Camera-type eye (tissue), 1 donor: ENCODE results near the gene OR2T11. TPM values are rescaled to one million over a fixed set of nuclear protein-coding genes. Genes with fewer than 3 reads are reported as not detected.

Source experiments
- total RNA-seq: library from RNA; depleted of rRNA; stranded (reverse); fragments of >200 nt; gene quantifications from one replicate; pipeline ENCODE4 v1.2.3, GENCODE V29; 2014

The OR2T11 gene, protein sequence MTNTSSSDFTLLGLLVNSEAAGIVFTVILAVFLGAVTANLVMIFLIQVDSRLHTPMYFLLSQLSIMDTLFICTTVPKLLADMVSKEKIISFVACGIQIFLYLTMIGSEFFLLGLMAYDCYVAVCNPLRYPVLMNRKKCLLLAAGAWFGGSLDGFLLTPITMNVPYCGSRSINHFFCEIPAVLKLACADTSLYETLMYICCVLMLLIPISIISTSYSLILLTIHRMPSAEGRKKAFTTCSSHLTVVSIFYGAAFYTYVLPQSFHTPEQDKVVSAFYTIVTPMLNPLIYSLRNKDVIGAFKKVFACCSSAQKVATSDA
- total RNA-seq: not detected

DNA sequence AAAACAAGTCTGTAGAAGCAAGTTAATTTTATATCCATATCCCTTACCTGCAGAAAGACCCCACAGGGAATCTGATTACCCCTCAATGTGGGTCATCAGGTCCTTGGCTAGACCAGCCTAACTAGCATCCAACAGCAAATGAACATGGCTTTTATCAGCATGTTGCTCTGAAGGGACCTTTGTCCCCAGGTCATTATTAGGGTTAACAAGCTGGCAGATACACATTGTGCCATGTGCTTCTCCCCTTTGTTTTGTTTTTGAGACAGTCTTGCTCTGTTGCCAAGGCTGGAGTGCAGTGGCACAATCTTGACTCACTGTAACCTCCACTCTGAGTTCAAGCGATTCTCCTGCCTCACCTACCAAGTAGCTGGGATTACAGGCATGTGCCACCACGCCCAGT is at the start of gene OR2T11:
Gene OR2T11, minus strand, starts transcription at position 101 of the 400 bp plus-strand sequence. CDS start 7,963 bp downstream, outside the sequence.

DNA sequence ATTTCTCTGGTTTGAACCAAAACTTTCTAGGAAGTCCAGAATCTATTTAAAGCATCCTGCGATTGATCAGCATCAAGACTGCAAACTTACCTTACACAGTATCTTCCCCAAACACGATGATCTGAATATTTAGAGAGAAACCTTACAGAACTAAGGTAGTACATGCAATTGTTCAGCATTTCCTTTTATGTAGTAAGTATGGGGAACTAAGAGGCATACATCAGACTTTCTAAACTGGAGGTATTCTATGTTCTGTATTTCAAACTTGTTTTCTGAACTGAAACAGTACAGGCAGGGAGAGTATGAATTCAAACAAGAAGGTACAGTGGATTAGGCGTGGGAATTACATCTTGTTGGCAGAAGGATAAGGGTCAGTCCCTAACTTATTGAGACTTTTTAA is 20.5 kb upstream of the OR2T11 start, which contains the start of gene OR2T27:
Gene OR2T27, minus strand, starts transcription at position 175 of the 400 bp plus-strand sequence. CDS start 4,644 bp downstream, outside the sequence.

DNA sequence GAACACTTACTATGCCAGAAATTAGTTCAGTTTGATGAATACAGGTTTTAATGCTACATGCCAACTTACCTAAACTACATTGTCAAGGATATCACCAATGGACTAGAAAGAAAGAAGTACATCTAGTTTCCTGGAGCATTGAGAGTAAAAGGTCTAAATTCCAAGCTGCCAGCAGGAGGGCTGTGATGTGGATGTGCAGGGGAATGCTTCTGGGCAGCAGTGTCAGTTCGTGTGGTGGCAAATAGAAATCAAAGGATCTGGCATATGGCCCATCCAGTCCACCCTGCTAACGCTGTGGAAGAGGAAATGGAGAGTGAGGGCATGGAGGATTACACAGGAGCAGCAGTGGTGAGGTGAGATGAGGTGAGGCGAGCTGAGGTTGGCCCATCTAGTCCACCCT is 10.3 kb upstream of the OR2T11 start, which contains the start of gene OR2T35:
Gene OR2T35, minus strand, starts transcription at position 101 of the 400 bp plus-strand sequence. CDS start 6,020 bp downstream, outside the sequence.

DNA sequence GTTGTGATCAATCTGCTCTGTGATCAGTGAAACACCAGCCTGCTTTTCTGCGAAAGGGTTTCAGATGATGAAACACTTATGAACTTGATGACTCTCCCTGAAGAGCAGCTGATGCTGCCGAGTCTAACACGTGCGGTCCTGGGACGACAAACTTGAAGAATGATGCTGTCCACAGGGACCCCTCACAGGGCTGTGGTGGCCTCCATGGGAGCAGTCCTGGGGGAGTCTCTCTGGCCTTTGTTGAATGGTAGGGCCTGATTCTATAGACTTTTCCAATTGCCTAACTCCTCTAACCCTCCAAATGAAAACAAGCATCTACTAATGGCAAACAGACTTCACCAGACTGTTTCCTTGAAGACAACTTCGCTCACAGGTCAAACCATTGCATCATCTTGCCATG is 37.3 kb downstream of the OR2T11 start, which contains the start of gene OR2T10:
Gene OR2T10, minus strand, starts transcription at position 112 of the 400 bp plus-strand sequence. CDS start 3,932 bp downstream, outside the sequence.

DNA sequence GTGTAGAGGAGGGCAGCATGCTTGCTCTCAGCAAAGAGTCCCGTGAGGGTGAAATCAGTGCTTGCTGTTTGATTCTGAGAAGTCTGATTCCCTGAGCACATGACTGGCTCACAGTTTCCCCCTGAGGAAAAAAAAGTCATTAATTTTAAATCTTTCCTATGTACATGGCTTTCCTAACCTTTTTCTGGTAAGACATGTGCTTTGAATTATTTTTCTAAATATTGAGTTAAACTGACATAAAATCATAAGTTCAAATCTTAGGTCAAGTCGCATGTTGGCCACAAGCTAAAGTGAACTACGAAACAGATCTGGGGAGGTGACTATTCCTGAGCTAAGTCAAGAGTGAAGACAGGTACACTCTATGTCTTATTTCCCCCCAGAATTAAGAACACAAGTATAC is 60.2 kb downstream of the OR2T11 start, which contains the start of gene OR2T34:
Gene OR2T34, minus strand, starts transcription at position 101 of the 400 bp plus-strand sequence. Its CDS starts 0 bp downstream, at position 101.

Other genes starting within 250 kb of the OR2T11 start
- not detected for gene OR2T1, start 232.0 kb downstream of the OR2T11 start, total RNA-seq
- gene OR2T2, start 189.5 kb downstream of the OR2T11 start, total RNA-seq: not detected
- gene OR2T3, start 161.7 kb downstream of the OR2T11 start, total RNA-seq: not detected
- not detected for gene OR2T5, start 146.5 kb downstream of the OR2T11 start, total RNA-seq
- not detected for gene OR2G6, start 127.0 kb downstream of the OR2T11 start, total RNA-seq
- not detected for gene OR2T29, start 72.3 kb downstream of the OR2T11 start, total RNA-seq
- not detected for gene OR2T34, start 60.3 kb downstream of the OR2T11 start, total RNA-seq
- not detected for gene OR2T10, start 37.4 kb downstream of the OR2T11 start, total RNA-seq
- not detected for gene OR2T35, start 10.2 kb upstream of the OR2T11 start, total RNA-seq
- not detected for gene OR2T27, start 20.4 kb upstream of the OR2T11 start, total RNA-seq
- not detected for gene OR14I1, start 67.7 kb upstream of the OR2T11 start, total RNA-seq
- not detected for gene LYPD8, start 120.7 kb upstream of the OR2T11 start, total RNA-seq
- gene SH3BP5L, start 190.8 kb upstream of the OR2T11 start, total RNA-seq: 21.8 TPM
- 30.7 TPM for gene ZNF672, start 203.1 kb upstream of the OR2T11 start, total RNA-seq
- 47.0 TPM for gene ZNF692, start 224.0 kb upstream of the OR2T11 start, total RNA-seq